LHCN-M2 (cell line): ENCODE measurements around the gene ITLN2. TPM values are rescaled to one million over a fixed set of nuclear protein-coding genes. Genes with fewer than 3 reads are reported as not detected.
"Not testable (repeated sequence)": the region's sequence is repeated elsewhere in the genome, so short reads cannot be mapped to it uniquely, and the experiment has no call there.

Source experiments
- DNase-seq: peaks from one replicate; pipeline ENCODE4 v3.0.0-alpha.2; 2012; ENCODE audit warnings: low read depth
- total RNA-seq: library from RNA; depleted of rRNA; stranded (reverse); fragments of >200 nt; gene quantifications from 2 replicates; pipeline ENCODE4 v1.2.3, GENCODE V29; 2014

Gene ITLN2
- total RNA-seq, 1 experiment from 2014 or later: not detected

DNA sequence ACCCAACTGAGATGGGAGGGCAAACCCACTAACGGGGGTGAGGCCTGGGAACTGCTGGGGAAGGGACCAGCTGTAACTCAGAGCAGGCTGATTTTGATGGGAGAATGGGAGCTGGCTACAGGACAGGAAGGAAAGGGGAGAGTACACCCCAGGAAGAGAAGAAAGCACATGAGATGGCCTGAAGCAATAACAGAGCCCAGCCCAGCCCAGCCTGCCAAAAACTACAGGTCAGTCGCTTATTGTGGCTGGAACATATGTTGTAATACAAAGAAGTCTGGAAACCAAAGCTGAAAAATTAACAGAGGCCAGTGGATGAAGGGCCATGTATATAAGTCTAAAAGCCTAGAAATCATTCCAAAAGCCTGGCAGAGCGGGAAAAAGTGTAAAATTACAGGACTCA lies 1.6 kb downstream of the ITLN2 start:
- no peak for DNase-seq

DNA sequence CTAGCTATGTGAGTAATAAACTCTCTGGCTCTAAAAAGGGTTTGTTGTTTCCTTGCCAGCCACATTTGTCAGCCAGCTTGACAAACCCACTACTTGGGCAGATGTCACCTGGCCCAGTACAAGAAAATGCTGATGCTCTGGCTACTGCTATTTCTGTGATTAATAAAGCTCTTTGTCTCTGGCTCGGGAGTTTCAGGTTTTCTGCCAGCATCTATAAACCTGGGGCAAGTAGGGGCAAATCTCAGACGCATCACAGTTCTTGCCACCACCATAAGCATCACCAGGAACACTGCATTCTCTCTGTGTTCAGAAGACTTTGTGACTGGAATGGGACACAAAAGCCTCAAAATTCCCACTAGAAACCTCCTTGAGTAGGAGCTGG lies 2.5 kb downstream of the ITLN2 start:
- no peak for DNase-seq

DNA sequence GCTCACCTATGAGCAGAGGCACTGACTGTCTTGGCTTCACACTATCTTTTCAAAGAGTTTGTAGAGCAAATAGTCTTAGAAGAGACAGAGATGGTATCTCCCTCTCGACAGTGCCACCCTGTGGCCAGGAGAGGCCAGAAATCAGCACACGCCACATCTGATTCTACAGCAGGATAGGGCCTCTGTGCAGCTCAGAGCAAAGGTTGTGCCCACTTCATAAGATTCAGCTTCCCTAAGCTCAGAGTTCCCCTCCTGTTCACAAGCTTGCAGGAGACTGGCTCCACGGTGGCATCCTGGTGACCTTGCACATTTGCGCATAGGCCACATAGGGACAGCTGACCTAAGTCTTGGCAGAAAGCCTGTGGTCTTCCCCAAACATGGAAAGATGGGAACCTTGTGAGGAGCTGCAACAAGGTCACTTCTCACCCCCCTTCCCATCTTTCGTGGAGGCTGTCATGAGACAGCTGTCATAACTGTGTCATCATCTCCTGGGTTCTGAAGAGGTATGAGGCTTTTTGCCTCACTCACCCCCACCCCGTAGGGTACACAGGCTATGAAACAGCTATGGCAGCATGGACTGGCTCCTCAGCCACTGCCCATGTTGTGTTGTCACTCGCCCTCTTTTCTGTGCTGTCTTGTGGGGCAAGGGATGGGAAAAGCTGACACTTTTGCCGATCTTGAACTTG lies 3.0 kb downstream of the ITLN2 start:
- peak; percentile 52 for DNase-seq

DNA sequence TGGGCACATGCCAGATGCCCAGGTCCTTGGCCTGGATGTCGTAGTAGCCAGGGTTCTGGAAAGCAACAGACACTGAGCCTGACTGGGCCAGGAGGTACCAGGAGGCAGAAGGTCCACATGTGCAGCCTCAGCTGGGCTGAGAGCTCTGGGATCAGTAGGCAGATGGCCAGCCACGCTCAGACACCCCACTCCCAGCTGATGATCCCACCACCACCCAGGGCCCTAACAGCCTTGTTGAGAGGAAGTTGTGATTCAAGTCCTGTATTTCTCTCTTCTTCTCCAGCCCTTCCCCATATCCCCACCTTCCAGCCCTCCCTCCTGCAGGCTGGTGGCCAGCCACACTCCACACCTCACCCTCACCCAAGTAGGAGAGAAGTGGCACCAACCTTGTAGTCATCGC lies 4.0 kb downstream of the ITLN2 start:
- DNase-seq: no peak

DNA sequence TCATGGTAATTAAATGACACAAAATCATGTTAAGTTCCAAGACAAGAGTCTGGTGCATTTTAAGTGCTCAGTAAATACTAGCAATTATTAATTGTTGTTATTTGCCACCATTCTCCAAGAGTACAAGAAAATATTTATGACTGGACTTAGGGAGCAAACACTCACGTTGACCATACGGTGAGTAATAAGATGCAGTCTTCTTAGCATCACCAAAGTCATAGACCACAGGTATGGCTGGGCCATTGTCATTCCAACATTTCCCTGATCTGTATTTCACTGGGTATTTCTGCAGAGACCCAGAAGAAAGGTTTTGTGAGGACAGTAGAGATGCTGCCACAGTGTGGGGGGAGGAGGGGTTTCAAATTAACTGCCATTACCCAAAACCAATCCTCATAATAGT lies 4.7 kb downstream of the ITLN2 start:
- no peak for DNase-seq

DNA sequence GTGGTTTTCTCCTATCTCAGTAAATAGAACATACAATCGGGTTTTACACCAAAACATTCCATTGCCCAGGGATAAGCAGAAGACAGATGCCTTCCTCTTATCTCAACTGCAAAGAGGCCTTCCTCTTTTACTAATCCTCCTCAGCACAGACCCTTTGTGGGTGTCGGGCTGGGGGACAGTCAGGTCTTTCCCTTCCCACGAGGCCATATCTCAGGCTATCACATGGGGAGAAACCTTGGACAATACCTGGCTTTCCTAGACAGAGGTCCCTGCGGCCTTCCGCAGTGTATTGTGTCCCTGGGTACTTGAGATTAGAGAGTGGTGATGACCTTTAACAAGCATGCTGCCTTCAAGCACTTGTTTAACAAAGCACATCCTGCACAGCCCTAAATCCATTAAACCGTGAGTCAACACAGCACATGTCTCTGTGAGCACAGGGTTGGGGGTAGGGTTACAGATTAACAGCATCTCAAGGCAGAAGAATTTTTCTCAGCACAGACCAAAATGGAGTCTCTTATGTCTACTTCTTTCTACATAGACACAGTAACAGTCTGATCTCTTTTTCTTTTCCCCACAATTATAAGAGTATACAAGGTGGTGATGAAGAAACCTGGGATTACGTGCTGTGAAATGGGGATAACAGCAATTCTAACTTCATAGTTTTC lies 5.3 kb downstream of the ITLN2 start:
- peak; percentile 30 for DNase-seq

DNA sequence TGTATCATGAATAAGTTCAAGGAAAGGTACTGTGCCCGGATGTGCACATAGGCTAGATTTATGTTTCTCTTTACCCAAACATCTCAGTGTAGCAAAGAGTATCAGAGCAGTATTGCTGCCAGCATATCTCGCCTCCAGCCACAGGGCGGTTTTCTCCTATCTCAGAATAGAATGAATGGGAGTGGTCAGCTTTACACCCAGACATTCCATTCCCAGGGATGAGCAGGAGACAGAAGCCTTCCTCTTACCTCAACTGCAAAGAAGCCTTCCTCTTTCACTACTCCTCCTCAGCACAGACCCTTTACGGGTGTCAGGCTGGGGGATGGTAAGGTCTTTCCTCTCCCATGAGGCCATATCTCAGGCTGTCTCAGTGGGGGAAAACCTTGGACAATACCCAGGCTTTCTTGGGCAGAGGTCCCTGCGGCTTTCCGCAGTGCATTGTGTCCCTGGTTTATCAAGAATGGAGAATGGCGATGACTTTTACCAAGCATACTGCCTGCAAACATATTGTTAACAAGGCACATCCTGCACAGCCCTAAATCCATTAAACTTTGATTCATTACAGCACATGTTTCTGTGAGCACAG lies 7.3 kb downstream of the ITLN2 start:
- not testable (repeated sequence) for DNase-seq

DNA sequence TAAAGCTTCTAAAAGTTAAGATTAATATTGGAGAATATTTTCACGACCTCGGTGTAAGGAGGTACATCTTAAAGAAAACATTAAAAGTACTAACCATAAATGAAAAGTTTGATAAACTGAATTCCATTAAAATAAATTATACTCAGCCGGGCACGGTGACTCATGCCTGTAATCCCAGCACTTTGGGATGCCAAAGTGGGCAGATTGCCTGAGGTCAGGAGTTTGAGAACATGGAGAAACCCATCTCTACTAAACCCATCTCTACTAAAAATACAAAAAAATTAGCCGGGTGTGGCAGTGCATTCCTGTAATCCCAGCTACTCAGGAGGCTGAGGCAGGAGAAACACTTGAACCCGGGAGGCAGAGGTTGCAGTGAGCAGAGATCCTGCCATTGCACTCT lies 8.7 kb downstream of the ITLN2 start:
- peak; percentile 17 for DNase-seq

DNA sequence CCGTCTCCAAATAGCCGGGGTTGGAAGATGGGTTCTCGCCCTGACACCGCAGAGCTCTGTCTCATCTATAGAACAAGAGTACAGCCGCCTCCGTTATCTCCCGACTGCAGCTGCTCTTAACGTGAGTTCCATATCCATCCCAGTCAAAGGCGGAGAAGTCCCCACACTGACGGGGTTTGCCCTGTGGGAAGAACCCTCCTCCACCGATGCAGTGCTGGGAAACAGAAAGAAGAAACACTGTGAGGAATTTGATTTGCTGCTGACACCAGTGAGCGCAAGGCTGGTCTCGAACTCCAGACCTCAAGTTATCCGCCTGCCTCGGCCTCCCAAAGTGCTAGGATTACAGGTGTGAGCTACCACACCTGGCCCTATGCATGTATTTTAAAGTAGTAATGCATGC lies 9.5 kb downstream of the ITLN2 start:
- DNase-seq: no peak

DNA sequence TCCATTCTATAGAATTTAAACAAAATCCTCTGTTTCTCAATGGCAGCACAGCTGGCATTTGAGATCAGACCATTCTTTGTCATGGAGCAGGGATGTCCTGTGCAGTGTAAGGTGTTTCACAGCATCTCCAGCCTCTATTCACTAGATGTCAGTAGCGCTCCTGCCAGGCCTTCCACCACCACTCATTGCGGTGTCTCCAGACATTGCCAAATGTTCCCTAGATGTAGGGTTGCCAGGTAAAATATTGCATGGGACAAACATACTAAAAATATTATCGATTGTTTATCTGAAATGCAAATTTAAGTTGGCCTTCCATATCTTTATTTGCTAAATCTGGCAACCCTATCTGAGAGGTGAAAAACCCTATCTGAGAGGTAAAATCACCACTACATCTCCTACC lies 11.7 kb downstream of the ITLN2 start:
- no peak for DNase-seq

DNA sequence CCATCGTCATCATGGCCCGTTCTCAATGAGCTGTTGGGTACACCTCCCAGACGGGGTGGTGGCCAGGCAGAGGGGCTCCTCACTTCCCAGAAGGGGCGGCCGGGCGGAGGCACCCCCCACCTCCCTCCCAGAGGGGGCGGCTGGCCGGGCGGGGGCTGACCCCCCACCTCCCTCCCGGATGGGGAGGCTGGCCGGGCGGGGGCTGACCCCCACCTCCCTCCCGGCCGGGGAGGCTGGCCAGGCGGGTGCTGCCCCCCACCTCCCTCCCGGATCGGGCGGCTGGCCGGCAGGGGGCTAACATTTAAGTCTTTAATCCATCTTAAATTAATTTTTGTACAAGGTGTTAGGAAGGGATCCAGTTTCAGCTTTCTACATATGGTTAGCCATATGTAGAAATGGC lies 17.9 kb downstream of the ITLN2 start:
- not testable (repeated sequence) for DNase-seq

DNA sequence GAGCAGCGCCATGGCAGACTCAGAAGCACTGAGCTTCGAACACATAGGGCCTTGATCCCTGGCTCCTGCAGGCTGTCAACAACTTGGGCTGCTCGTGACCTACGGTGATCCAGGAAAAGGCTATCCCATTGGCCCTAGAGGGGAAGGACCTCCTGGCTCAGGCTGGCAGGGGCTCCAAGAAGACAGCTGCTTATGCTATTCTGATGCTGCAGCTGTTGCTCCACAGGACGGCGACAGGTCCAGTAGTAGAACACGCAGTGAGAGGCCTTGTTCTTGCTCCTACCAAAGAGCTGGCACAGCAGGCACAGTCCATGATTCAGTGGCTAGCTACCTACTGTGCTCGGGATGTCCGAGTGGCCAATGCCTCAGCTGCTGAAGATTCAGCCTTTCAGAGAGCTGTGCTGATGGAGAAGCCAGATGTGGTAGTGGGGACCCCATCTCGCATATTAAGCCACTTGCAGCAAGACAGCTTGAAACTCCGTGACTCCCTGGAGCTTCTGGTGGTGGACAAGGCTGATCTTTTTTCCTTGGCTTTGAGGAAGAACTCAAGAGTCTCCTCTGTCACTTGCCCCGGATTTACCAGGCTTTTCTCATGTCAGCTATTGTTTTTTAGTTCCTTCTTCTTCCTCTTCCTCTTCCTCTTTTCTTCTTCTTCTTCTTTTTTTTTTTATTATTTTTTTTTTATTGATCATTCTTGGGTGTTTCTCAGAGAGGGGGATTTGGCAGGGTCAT lies 18.9 kb downstream of the ITLN2 start:
- peak; percentile 18 for DNase-seq

DNA sequence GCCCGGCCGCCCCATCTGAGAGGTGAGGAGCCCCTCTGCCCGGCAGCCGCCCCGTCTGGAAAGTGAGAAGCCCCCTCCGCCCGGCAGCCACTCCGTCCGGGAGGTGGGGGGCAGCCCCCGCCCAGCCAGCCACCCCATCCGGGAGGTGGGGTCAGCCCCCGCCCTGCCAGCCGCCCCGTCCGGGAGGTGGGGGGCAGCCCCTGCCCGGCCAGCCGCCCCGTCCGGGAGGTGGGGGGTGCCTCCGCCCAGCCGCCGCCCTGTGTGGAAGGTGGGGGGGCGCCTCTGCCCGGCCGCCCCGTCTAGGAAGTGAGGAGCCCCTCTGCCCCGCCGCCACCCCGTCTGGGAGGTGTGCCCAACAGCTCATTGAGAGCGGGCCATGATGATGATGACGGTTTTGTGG lies 21.3 kb downstream of the ITLN2 start:
- not testable (repeated sequence) for DNase-seq

DNA sequence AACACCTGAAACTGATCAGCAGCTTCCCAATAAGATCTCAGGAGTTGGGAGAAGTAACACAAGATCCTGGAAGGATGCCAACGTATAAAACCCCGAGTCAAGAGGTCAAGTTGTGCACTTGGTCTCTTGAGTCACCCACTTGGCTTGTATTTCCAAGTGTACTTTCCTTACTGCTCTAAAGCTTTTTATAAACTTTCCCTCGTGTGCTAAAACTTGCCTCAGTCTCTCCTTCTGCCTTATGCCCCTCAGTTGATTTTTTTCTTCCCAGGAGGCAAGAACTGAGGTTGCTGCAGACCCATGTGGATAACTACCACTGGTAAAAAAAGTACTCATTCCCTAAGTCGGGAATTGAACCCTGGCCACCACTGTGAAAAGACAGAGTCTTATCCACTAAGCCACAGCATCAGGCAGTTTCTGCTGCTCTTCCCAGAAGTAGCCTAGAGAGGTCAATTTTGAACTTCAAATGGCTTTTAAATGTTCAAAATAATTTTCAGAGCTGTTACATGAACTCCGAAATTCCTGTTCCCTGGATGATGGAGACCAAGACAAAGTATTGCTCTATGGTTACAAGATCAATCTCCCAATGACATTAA lies 28.9 kb downstream of the ITLN2 start:
- peak; percentile 21 for DNase-seq

DNA sequence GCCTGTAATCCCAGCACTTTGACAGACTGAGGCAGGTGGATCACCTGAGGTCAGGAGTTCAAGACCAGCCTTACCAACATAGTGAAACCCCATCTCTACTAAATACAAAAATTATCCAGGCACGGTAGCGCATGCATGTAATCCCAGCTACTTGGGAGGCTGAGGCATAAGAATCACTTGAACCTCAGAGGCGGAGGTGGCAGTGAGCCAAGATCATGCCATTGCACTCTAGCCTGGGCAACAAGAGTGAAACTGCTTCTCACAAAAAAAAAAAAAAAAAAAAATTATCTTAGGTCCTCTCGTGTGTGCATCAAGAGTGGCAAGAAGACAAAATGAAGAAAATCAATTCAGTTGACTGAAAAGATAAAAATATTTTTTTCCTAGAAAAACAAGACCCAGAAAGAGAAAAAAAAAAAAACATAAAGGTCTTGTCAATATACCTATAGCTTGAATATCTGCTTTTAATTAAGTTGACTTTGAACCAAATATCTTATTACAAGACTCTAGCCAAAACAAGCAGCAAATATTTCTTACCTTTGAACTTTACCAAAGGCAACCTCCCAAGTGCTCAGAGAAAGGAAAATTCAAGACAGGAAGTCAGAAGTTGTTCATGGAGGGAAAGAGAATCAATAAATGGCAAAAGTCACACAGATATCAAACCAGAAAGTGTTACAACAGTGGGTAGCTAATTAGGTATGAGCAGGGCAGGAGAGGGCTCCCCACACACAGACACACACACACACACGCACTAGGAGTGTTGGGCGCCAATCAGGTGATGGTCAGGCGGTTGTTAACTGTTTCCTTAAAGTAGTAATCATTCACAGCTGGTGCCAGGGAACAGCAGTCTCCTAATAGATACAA lies 29.6 kb downstream of the ITLN2 start:
- no peak for DNase-seq

DNA sequence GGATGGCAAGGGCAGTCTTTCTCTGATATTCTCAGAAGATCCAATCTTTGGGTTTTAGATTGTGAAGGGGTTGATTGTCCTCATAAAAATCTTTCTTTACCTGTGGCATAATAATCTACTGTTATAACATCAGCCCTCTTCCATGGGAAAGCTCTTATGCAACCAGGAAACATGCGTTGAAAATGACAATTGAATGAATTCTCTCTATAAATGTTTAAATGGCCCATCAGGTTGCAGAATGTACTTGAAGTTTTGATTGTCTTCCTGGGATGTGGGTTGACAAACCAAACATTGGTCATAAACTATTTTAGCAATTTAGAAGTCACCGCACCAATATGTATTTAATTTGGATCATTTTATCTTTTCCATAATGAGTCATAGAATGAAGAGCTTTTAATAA lies 37.9 kb downstream of the ITLN2 start:
- DNase-seq: no peak

DNA sequence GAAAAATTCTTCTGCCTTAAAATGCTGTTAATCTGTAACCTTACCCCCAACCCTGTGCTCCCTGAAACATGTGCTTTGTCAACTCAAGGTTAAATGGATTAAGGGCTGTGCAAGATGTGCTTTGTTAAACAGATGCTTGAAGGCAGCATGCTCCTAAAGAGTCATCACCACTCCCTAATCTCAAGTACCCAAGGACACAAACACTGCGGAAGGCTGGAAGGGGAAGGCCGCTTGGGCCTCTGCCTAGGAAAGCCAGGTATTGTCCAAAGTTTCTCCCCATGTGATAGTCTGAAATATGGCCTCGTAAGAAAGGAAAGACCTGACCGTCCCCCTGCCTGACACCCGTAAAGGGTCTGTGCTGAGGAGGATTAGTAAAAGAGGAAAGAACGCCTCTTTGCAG lies 41.4 kb downstream of the ITLN2 start:
- DNase-seq: not testable (repeated sequence)

DNA sequence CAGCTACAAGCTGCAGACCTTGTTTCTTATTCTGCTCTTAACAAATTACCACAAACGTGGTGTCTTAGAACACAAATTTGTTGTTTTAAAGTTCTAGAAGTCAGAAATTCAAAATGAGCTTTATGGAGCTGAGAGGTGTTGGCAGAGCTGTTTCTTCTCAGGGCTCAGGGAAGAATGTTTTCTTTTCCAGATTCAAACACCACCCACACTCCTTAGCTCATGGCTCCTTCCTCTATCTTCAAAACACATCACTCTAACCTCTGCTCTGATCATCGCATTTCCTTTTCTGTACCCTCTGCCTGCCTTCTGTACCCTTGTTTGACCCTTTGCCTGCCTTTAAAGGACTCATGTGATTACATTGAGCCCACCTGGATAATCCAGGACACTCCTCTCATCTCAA lies 42.7 kb downstream of the ITLN2 start:
- DNase-seq: no peak

DNA sequence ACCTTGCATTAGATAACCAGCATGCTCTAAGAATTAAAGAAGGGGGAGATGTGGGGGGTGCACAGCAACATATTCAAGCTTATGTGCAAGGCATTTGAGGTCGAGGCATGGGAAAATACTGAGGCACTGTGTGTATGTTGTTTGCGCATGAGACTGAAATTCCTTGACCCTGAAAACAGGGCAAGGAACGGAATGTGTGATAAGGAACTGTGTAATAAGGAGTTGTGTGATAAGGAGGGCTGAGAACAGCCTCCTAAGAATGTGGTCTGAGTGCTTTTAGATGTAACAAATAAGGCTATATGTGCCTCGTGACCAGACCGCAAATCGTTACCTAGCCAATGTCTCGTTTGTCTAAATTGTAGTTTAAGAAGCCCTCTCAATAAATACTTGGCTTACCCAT lies 43.2 kb downstream of the ITLN2 start:
- no peak for DNase-seq

DNA sequence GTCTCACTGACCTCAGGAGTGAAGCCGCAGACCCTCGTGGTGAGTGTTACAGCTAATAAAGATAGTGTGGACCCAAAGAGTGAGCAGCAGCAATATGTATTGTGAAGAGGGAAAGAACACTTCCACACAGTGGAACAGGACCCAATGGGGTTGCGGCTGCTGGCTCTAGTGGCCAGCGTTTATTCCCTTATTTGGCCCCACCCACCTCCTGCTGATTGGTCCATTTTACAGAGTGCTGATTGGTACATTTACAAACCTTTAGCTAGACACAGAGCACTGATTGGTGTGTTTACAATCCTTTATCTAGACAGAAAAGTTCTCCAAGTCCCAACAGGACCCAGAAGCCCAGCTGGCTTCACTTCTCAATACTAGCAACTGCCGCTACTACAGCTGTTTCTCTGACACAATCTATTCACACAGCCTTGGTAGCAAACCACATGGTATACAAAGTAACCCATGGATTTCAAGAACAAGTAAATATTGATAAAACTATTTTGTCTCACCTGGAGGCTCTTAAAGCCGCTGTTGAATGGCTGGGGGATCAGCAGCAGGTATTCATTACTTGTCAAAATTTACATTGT lies 44.3 kb downstream of the ITLN2 start:
- no peak for DNase-seq

DNA sequence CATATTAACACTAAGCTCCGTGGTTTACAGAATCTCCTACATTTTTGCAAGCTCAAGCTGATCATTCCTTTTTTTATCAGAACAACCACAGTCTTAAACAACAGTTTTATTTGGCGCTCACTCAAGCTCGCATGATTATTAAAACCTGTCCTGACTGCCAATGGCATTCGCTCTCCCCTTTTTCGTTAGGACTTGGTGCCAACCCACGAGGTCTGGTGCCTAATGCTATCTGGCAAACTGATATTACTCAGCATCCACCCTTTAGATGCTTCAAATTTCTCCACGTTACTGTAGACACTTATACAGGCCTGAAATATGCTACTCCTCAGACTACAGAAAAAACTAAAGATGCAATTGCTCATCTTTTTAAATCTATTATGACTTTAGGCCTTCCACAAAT lies 46.6 kb downstream of the ITLN2 start:
- DNase-seq: no peak
